DND-41 (cell line): Measurements from ENCODE around the gene ATP10A.

Experiments
- ATAC-seq: fragments of 200-7000 bp; cut with Tn5 transposase; 3 replicates; pipeline ENCODE4 v1.9.1; 2021; ENCODE audit warnings: low read depth; ENCODE audit not compliant: insufficient read depth
- DNase-seq: peaks from one replicate; pipeline ENCODE4 v3.0.0-alpha.2; 2020
- H2AFZ ChIP-seq: 2 replicates; pipeline ENCODE4 v1.6.0; 2012; ENCODE audit warnings: low read depth, low read length
- H3K27ac ChIP-seq: 2 replicates; pipeline ENCODE4 v1.5.1; 2012; ENCODE audit warnings: low read length, inconsistent platforms
- H3K27me3 ChIP-seq: fragments of 200-600 bp; sonication (generic); 2 replicates; pipeline ENCODE4 v1.6.0; 2012; ENCODE audit warnings: low read length, mild to moderate bottlenecking, inconsistent platforms; ENCODE audit not compliant: insufficient read depth, poor library complexity
- H3K36me3 ChIP-seq: 2 replicates; pipeline ENCODE4 v1.5.1; 2012; ENCODE audit warnings: low read length, inconsistent platforms; ENCODE audit not compliant: insufficient read depth
- H3K4me1 ChIP-seq: 2 replicates; pipeline ENCODE4 v1.5.1; 2012; ENCODE audit warnings: mild to moderate bottlenecking, low read length; ENCODE audit not compliant: insufficient read depth
- H3K4me2 ChIP-seq: 2 replicates; pipeline ENCODE4 v1.6.0; 2012; ENCODE audit warnings: mild to moderate bottlenecking, moderate library complexity, low read length, inconsistent platforms; ENCODE audit not compliant: insufficient read depth
- H3K4me3 ChIP-seq, 2 experiments: fragments of 200-600 bp in 1 of 2; shearing (Covaris generic) in 1 of 2; 2 replicates each; pipeline ENCODE4 v1.5.1; 2012 to 2016; ENCODE audit warnings: inconsistent platforms in 2 of 2, low read length in 2 of 2, mild to moderate bottlenecking in 2 of 2, low read depth in 1 of 2, moderate library complexity in 1 of 2
- H3K79me2 ChIP-seq: 2 replicates; pipeline ENCODE4 v1.6.0; 2012; ENCODE audit warnings: low read length, inconsistent platforms; ENCODE audit not compliant: insufficient read depth
- H3K9ac ChIP-seq: 2 replicates; pipeline ENCODE4 v1.6.0; 2012; ENCODE audit warnings: low read depth, mild to moderate bottlenecking, inconsistent platforms, low read length, moderate library complexity
- H3K9me3 ChIP-seq: 2 replicates; pipeline ENCODE4 v1.5.1; 2012; ENCODE audit warnings: low read length, moderate library complexity, mild to moderate bottlenecking, inconsistent platforms; ENCODE audit not compliant: insufficient read depth, severe bottlenecking
- H4K20me1 ChIP-seq: 2 replicates; pipeline ENCODE4 v1.6.0; 2012; ENCODE audit warnings: low read length; ENCODE audit not compliant: insufficient read depth
- CTCF ChIP-seq: IDR thresholded peaks from 2 replicates; pipeline ENCODE4 v1.5.1; 2012; ENCODE audit warnings: borderline replicate concordance, low read length, moderate library complexity, mild to moderate bottlenecking; ENCODE audit not compliant: poor library complexity, severe bottlenecking; ENCODE audit errors: extremely low read depth
- EZH2 ChIP-seq: IDR thresholded peaks from 3 replicates; pipeline ENCODE4 v1.6.1; 2012; ENCODE audit warnings: borderline replicate concordance, low read depth, mild to moderate bottlenecking, moderate library complexity, low read length, inconsistent platforms; ENCODE audit not compliant: severe bottlenecking

ATP10A gene

DNA sequence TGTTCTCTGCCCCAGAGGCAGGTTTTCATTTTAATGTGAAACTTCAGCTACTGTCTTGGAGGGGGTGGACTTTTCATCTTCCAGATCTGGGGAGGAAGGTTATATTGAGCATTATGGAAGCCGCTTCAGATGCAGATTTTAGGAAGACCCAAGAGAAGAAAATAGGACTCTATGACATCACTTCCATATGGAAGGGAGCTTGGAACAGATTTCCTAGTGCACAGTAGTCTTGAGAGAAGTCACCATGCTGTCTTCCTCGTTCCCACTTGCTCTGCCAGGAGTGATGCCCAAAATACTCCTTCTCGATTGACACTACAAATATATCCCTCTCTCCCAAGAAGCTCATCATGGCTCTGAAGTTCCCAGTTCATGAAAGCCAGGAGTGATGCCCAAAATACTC, 197.2 kb downstream of the ATP10A start:
- H3K9ac ChIP-seq = no peak overlapping the region
- no peak for ATAC-seq
- no peaks in the 10 kb centered on the region for H3K9me3 ChIP-seq
- H3K36me3 ChIP-seq = no peaks in the 10 kb centered on the region
- no peaks in the 10 kb centered on the region for H3K4me1 ChIP-seq
- no peak overlapping the region for H3K4me2 ChIP-seq
- no peaks in the 10 kb centered on the region for H4K20me1 ChIP-seq
- TF ChIP-seq CTCF = no peak
- no peak for TF ChIP-seq EZH2
- no peak for DNase-seq
- no peaks in the 10 kb centered on the region for H3K79me2 ChIP-seq
- no peaks in the 10 kb centered on the region for H3K27me3 ChIP-seq
- no peak overlapping the region for H3K4me3 ChIP-seq
- H3K27ac ChIP-seq = no peak overlapping the region
- no peak overlapping the region for H2AFZ ChIP-seq

- H3K4me2 ChIP-seq = no peak overlapping the region
- no peaks in the 10 kb centered on the region for H3K9me3 ChIP-seq
- no peaks in the 10 kb centered on the region for H4K20me1 ChIP-seq
- H2AFZ ChIP-seq = no peak overlapping the region
- ATAC-seq (no peak), DNase-seq (no peak)
- no peaks in the 10 kb centered on the region for H3K36me3 ChIP-seq
- H3K4me1 ChIP-seq = no peaks in the 10 kb centered on the region
- no peak overlapping the region for H3K4me3 ChIP-seq
- no peaks in the 10 kb centered on the region for H3K79me2 ChIP-seq
- H3K27ac ChIP-seq = no peak overlapping the region
- no peak for TF ChIP-seq CTCF
- TF ChIP-seq EZH2 = no peak
- no peak overlapping the region for H3K9ac ChIP-seq
- no peaks in the 10 kb centered on the region for H3K27me3 ChIP-seq
Observed at GRCh38 chr15:25664761-25665160, 198.4 kb downstream of the ATP10A start.

DNA sequence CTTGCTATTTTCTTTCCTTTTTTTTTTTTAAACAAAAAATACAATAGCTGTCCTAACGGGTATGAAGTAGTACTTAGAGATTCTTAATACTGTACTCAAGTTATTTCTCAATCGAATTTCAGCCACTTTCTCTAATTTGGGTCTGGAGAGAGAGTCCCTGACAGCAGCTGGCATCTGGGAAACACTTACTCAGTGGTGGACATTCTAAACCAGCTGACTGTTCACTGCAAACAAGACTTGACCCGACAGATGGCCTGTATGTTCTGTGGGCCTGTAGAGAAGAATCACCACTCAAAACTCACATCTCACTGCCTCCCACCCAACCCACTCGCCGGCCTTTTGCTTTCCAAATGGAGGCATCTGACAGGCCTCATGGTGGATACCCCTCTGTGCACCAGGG, 199.6 kb downstream of the ATP10A start:
- H4K20me1 ChIP-seq = no peaks in the 10 kb centered on the region
- H2AFZ ChIP-seq = no peak overlapping the region
- no peaks in the 10 kb centered on the region for H3K36me3 ChIP-seq
- TF ChIP-seq EZH2 (no peak), CTCF (no peak)
- no peak overlapping the region for H3K27ac ChIP-seq
- H3K4me3 ChIP-seq = no peak overlapping the region
- no peaks in the 10 kb centered on the region for H3K27me3 ChIP-seq
- no peak overlapping the region for H3K9ac ChIP-seq
- no peaks in the 10 kb centered on the region for H3K79me2 ChIP-seq
- no peak overlapping the region for H3K4me2 ChIP-seq
- DNase-seq (no peak), ATAC-seq (no peak)
- no peaks in the 10 kb centered on the region for H3K9me3 ChIP-seq
- no peaks in the 10 kb centered on the region for H3K4me1 ChIP-seq

DNA sequence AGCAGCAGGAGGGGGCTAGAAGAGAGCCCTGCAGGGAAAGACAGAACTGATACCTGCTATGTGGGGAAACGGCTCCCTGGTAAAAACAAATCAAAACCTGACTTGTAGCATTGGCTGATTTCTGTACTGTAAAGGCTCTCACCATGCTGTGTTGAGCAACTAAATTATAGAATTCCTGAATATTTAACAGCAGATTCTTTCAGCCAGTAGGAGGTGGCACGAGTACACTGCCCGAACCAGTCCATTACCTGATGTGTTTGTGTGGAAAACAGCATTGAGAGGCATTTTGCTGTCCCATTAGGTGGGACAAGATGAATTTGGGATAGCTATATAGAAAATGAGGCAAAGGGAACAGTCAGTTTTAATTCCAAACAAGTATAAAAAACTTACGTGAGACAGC, 201.2 kb downstream of the ATP10A start:
- Histone ChIP-seq H3K4me3 (no peak overlapping the region), H2AFZ (no peak overlapping the region), H3K79me2 (no peaks in the 10 kb centered on the region), H3K27me3 (no peaks in the 10 kb centered on the region), H3K27ac (no peak overlapping the region), H4K20me1 (no peaks in the 10 kb centered on the region), H3K9ac (no peak overlapping the region), H3K4me2 (no peak overlapping the region), H3K4me1 (no peaks in the 10 kb centered on the region), H3K9me3 (no peaks in the 10 kb centered on the region), H3K36me3 (no peaks in the 10 kb centered on the region)
- TF ChIP-seq CTCF (no peak), EZH2 (no peak)
- DNase-seq (no peak), ATAC-seq (no peak)
